ENCODE data around the gene ANTXR1. TPM values are rescaled to one million over a fixed set of nuclear protein-coding genes. Genes with fewer than 3 reads are reported as not detected.

ANTXR1 gene
- total and polyA plus RNA-seq, 2 of the 8 experiments (the other 6 are each of a cell fraction or from before 2014, with no cell fraction given), result 15.8 to 44.3 TPM

DNA sequence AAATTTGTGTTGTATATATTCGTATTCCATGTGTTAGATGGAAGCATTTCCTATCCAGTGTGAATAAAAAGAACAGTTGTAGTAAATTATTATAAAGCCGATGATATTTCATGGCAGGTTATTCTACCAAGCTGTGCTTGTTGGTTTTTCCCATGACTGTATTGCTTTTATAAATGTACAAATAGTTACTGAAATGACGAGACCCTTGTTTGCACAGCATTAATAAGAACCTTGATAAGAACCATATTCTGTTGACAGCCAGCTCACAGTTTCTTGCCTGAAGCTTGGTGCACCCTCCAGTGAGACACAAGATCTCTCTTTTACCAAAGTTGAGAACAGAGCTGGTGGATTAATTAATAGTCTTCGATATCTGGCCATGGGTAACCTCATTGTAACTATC, 235.3 kb downstream of the ANTXR1 start (continued):
- TF ChIP-seq, protein P1, sequence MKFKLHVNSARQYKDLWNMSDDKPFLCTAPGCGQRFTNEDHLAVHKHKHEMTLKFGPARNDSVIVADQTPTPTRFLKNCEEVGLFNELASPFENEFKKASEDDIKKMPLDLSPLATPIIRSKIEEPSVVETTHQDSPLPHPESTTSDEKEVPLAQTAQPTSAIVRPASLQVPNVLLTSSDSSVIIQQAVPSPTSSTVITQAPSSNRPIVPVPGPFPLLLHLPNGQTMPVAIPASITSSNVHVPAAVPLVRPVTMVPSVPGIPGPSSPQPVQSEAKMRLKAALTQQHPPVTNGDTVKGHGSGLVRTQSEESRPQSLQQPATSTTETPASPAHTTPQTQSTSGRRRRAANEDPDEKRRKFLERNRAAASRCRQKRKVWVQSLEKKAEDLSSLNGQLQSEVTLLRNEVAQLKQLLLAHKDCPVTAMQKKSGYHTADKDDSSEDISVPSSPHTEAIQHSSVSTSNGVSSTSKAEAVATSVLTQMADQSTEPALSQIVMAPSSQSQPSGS (IDR thresholded peaks at IDR 0.05; ENCODE audit: low read length), result no peak
- TF ChIP-seq RNF2 (IDR thresholded peaks at IDR 0.05; ENCODE audit: borderline replicate concordance, low read depth, low read length, missing control alignments, poor library complexity, severe bottlenecking), result no peak
- TF ChIP-seq, protein P2, sequence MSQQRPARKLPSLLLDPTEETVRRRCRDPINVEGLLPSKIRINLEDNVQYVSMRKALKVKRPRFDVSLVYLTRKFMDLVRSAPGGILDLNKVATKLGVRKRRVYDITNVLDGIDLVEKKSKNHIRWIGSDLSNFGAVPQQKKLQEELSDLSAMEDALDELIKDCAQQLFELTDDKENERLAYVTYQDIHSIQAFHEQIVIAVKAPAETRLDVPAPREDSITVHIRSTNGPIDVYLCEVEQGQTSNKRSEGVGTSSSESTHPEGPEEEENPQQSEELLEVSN (IDR thresholded peaks at IDR 0.05), result no peak
- TF ChIP-seq, protein P3, sequence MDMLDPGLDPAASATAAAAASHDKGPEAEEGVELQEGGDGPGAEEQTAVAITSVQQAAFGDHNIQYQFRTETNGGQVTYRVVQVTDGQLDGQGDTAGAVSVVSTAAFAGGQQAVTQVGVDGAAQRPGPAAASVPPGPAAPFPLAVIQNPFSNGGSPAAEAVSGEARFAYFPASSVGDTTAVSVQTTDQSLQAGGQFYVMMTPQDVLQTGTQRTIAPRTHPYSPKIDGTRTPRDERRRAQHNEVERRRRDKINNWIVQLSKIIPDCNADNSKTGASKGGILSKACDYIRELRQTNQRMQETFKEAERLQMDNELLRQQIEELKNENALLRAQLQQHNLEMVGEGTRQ (IDR thresholded peaks at IDR 0.05; ENCODE audit: low read length), result no peak

Measured in H1 (cell line).